HFF-Myc (cell line): Measurements from ENCODE around the gene RNASEH2B.

ENCODE experiments used
- DNase-seq: peaks from one replicate; pipeline ENCODE4 v3.0.0-alpha.2; 2011; ENCODE audit warnings: low read depth; ENCODE audit errors: extremely low read depth
- H3K4me3 ChIP-seq: replicated peaks from 2 replicates; pipeline ENCODE4 v1.5.1; 2011; ENCODE audit warnings: low read depth, mild to moderate bottlenecking, control low read depth, low read length
- TF ChIP-seq, protein P1 (sequence below): IDR thresholded peaks from 2 replicates; pipeline ENCODE4 v1.5.1; 2012; ENCODE audit warnings: mild to moderate bottlenecking, low read depth, low read length, control low read depth; ENCODE audit errors: missing control alignments

Gene RNASEH2B

DNA sequence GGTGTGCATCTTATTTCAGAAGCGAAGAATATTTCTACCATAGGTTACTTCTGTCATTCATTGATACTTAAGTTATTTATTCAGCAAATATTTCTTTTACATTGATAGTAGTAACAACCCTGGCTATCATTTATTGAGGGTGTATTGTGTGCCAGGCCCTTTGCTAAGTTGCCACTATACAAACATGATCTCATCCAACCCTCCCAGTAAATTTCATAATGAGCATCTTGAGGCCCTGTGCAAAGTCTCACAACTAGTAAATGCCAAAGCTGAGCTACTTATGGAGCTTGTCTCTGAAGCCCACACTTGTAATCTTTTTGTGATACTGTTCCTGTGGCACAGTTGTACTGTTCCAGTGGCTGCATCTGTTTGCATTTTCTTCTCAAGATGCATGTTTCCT lies 36.1 kb downstream of the RNASEH2B start:
- no peak overlapping the region for H3K4me3 ChIP-seq
- no peak for DNase-seq
- TF ChIP-seq, protein P1, sequence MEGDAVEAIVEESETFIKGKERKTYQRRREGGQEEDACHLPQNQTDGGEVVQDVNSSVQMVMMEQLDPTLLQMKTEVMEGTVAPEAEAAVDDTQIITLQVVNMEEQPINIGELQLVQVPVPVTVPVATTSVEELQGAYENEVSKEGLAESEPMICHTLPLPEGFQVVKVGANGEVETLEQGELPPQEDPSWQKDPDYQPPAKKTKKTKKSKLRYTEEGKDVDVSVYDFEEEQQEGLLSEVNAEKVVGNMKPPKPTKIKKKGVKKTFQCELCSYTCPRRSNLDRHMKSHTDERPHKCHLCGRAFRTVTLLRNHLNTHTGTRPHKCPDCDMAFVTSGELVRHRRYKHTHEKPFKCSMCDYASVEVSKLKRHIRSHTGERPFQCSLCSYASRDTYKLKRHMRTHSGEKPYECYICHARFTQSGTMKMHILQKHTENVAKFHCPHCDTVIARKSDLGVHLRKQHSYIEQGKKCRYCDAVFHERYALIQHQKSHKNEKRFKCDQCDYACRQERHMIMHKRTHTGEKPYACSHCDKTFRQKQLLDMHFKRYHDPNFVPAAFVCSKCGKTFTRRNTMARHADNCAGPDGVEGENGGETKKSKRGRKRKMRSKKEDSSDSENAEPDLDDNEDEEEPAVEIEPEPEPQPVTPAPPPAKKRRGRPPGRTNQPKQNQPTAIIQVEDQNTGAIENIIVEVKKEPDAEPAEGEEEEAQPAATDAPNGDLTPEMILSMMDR, result no peak

DNA sequence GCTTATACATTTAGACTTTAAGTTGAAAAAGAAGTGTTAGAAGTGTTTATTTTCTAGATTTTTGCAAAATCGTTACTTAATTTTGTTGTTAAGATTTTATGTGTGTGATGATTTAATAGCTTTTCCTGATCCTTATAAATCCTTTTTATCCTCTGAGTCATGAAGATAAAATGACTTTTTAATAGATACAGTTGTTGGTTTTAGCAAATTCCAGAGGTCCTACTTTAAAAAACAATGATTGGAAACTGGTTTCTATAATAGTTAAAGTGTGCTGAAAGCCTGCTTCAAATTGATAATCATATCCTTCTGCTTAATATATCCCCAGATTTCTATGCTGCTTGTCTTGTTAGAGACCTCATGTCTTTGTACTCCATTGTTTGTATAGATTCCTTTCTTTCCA lies 39.0 kb downstream of the RNASEH2B start:
- DNase-seq, result no peak
- TF ChIP-seq, protein P1, result no peak
- H3K4me3 ChIP-seq, result no peak overlapping the region

DNA sequence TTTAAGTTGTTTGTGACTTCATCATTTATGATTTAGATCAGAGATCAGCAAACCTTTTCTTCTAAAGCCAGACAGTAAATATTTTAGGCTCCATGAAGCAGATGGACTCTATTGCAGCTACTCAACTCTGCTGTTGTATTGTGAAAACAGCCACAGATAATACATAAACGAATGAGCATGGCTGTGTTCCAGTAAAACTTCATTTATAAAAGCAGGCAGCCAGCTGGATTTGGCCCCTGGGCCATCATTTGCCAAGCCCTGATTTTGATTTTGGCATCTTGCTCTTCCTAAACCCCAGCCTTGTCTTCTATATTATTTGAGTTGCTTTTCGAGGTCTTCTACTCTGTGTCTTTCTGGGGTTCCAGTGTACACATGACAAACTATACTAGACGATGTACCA lies 41.3 kb downstream of the RNASEH2B start:
- DNase-seq, result no peak
- H3K4me3 ChIP-seq, result no peak overlapping the region
- TF ChIP-seq, protein P1, result no peak

DNA sequence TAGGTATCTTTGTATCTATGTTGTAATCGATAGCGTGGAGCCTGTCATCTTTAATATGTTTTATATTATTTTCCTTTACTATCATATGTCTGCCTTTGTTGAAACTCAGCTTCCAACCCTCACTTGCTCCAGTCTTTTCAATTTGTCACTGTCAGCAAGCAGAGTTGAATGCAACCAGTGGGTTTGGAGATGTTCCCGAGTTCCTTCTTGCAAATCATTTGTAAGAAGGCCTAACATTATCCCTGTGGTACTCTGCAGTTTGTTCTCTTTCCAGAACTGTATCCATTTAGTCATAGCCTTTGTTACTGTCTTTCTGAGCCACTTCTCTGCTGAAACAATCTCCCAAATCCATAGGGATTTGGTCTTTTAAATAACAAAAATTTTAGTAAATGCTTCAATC lies 41.8 kb downstream of the RNASEH2B start:
- H3K4me3 ChIP-seq, result no peak overlapping the region
- no peak for DNase-seq
- TF ChIP-seq, protein P1, result no peak

DNA sequence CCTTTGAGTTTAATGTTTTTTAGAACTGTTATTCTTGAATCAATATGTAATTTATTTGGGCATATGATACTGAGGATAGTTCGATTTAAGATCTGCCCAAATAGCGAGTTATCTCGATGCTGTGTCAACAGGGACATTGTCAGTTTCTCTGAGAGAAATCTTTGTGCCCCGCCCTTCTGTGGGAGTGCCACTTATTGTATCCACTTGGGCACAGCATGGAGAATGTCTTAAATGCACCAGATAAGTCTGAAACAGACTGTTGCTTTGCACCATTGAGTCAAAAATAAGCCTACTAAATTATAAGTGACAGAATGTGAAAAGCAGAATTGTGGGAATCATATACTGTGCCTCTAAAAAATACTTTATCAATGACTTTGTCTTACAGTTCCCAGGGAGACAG lies 45.6 kb downstream of the RNASEH2B start:
- TF ChIP-seq, protein P1, result no peak
- H3K4me3 ChIP-seq, result no peak overlapping the region
- DNase-seq, result no peak

- no peak for DNase-seq
- TF ChIP-seq, protein P1, result no peak
- H3K4me3 ChIP-seq, result no peak overlapping the region
These were observed 46.2 kb downstream of the RNASEH2B start for GRCh38 chr13:50955798-50956197.

GRCh38 chr13:50957620-50958019 lies 48.0 kb downstream of the RNASEH2B start:
- DNase-seq, result no peak
- TF ChIP-seq, protein P1, result no peak
- H3K4me3 ChIP-seq, result no peak overlapping the region
